Small intestine (tissue), 7 donors: ENCODE results near the gene ZNF212. TPM values are rescaled to one million over a fixed set of nuclear protein-coding genes. Genes with fewer than 3 reads are reported as not detected.

ENCODE experiments used
- DNase-seq, 2 donors: peaks; one replicate each; pipeline versions ENCODE4 v3.0.0 to v3.0.0-alpha.2; 2013
- FAIRE-seq: peaks from 2 replicates; lab custom pipeline; 2012; peaks lifted over from hg19 to GRCh38; lab: Jason Lieb, UNC
- H3K27ac ChIP-seq, 3 donors: one replicate each; pipeline ENCODE4 v1.5.1; 2013; ENCODE audit warnings: low read length in 2 of 3, mild to moderate bottlenecking in 2 of 3, control low read depth in 1 of 3, inconsistent platforms in 1 of 3, low read depth in 1 of 3, moderate library complexity in 1 of 3
- H3K27me3 ChIP-seq, 3 donors: one replicate each; pipeline ENCODE4 v1.6.1; 2013; ENCODE audit warnings: low read length in 3 of 3, inconsistent platforms in 1 of 3; ENCODE audit not compliant: control insufficient read depth in 3 of 3, insufficient read depth in 3 of 3
- H3K36me3 ChIP-seq, 3 donors: one replicate each; pipeline ENCODE4 v1.6.1; 2013; ENCODE audit warnings: low read length in 3 of 3, inconsistent platforms in 1 of 3, low read depth in 1 of 3, mild to moderate bottlenecking in 1 of 3, moderate library complexity in 1 of 3; ENCODE audit not compliant: control insufficient read depth in 3 of 3, insufficient read depth in 2 of 3
- H3K4me1 ChIP-seq, 3 donors: one replicate each; pipeline ENCODE4 v1.6.1; 2013; ENCODE audit warnings: low read length in 2 of 3, inconsistent platforms in 1 of 3, low read depth in 1 of 3, mild to moderate bottlenecking in 1 of 3, moderate library complexity in 1 of 3; ENCODE audit not compliant: control insufficient read depth in 3 of 3, insufficient read depth in 2 of 3
- H3K4me3 ChIP-seq, 3 donors: one replicate each; pipeline ENCODE4 v1.5.1; 2013; ENCODE audit warnings: low read length in 3 of 3, control low read depth in 1 of 3, inconsistent platforms in 1 of 3, low read depth in 1 of 3, mild to moderate bottlenecking in 1 of 3, moderate library complexity in 1 of 3
- H3K9me3 ChIP-seq, 2 donors: one replicate each; pipeline ENCODE4 v1.6.1; 2013; ENCODE audit warnings: low read depth in 1 of 2, low read length in 1 of 2; ENCODE audit not compliant: control insufficient read depth in 2 of 2, insufficient read depth in 1 of 2
- WGBS, 3 donors: extraction: QIAGEN DNeasy Blood & Tissue Kit; methylation state at CpG; one replicate each; pipeline ENCODE4 v1.1.7; 2013; 5-methylcytosine and 5-hydroxymethylcytosine counted together
- polyA plus RNA-seq, 4 donors: library from polyadenylated mRNA; stranded (reverse) in 3 of 4; unstranded in 1 of 4; fragments of 200-250 nt in 3 of 4; fragments of 120-200 nt in 1 of 4; gene quantifications; one replicate each; pipeline versions ENCODE4 v1.2.1 to v1.2.3, GENCODE V29; 2013
- donor health status: healthy with polysubstance abuse.
- donor health status: control.
- donor health status: control.
- donor health status: Bipolar disorder and iron deficiency.
- donor health status: healthy.

The ZNF212 gene
- polyA plus RNA-seq, 4 donors: 9.0 to 17.3 (median 15.6) TPM

DNA sequence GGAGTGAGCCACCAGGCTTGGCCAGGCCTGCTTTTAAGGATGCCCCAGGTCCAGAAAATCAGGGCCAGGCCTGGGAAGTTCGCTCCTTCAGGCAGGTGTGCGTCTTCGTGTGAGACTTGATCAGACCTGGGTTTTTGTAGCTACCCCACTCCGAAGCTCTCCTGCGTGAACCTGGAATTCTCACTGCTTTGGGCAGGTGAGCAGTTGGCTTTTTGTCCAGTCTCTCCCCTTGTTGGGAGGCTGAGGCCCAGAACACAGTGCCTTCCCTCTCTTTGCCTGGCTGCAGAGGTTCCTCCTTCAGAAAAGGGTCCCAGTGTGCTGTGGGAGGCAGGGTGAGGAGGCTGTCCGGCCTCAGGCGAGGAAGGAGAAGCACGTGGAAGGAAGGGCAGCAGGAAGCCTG is 49.8 kb downstream of the ZNF212 start:
- 92 to 95% (median 94%) methylated on average over 8 of the region's 8 CpGs for WGBS, 3 donors
- Histone ChIP-seq H3K27me3 (no peaks in the 10 kb centered on the region), H3K27ac (no peak overlapping the region), H3K4me3 (no peak overlapping the region), H3K4me1 (peaks cover 0 to 3% (median 3%) of the 10 kb centered on the region in 3 donors), H3K9me3 (no peaks in the 10 kb centered on the region), H3K36me3 (peaks cover 0 to 37% (median 0%) of the 10 kb centered on the region in 3 donors)
- DNase-seq (no peak), FAIRE-seq (no peak)

DNA sequence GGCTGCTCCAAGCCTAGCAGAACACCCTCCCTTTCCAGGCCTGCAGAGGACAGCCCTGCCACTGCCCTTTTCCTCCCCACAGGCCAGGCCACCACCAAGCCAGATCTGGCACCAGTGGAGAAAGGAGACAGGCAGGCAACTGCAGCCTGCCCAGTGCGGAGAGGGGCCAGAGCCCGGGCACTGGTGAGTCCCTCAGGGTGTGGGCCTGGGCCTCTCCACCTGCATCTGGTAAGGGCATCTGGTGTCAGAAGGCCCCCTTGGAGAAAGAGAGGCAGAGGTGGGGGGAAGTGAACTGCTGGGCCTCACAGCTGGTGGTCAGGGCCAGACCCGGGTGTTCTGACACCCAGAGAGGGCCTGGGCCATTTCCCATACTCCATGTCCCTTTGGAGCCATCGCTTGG is 50.4 kb downstream of the ZNF212 start:
- Histone ChIP-seq H3K4me1 (peaks cover 0 to 3% (median 3%) of the 10 kb centered on the region in 3 donors), H3K9me3 (no peaks in the 10 kb centered on the region), H3K27ac (no peak overlapping the region), H3K27me3 (no peaks in the 10 kb centered on the region), H3K36me3 (peaks cover 0 to 35% (median 0%) of the 10 kb centered on the region in 3 donors), H3K4me3 (no peak overlapping the region)
- no peak for FAIRE-seq
- DNase-seq: no peak
- WGBS, 3 donors: 97 to 99% (median 98%) methylated on average over 4 of the region's 4 CpGs

DNA sequence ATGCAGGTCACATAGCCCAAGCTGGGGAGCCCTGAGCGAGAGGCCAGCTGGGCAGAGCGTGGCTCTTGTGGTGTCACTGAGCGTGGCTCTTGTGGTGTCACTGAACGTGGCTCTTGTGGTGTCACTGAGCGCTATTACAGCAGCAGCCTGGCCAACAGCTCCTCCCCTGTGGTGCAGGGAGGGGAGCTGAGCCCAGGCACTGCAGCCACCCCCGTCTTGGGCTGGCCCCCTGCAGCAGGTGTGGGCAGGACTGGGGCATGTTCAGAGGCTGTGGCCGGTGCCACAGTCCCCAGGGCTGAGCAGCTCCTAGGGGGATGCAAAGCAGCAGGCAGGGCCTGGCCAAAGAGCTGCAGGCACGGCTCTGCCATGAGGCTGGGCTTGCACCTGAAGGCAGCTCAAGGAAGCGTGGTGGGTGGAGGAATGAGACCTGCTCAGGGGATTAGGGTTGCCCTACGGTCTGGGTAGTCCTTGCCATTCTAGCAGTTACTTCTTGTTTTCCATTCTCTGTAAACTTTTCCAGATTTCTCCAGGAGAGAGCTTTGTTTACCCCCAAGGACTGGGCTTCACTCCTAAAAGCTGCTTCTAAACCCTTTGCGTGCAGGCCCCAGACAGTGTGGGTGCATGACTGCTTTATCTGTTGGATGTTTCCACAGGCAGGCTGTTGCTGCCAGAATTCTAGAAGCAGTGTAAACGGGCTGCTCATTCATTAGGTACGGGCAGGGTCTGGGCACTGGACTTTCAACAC is 51.8 kb downstream of the ZNF212 start:
- no peak overlapping the region for H3K27ac ChIP-seq
- no peak for DNase-seq
- H3K27me3 ChIP-seq: no peaks in the 10 kb centered on the region
- no peak overlapping the region for H3K4me3 ChIP-seq
- no peak for FAIRE-seq
- 76 to 82% (median 76%) methylated on average over 13 of the region's 13 CpGs for WGBS, 3 donors
- H3K36me3 ChIP-seq: peaks cover 0 to 45% (median 0%) of the 10 kb centered on the region in 3 donors
- no peaks in the 10 kb centered on the region for H3K9me3 ChIP-seq
- H3K4me1 ChIP-seq: no peaks in the 10 kb centered on the region

DNA sequence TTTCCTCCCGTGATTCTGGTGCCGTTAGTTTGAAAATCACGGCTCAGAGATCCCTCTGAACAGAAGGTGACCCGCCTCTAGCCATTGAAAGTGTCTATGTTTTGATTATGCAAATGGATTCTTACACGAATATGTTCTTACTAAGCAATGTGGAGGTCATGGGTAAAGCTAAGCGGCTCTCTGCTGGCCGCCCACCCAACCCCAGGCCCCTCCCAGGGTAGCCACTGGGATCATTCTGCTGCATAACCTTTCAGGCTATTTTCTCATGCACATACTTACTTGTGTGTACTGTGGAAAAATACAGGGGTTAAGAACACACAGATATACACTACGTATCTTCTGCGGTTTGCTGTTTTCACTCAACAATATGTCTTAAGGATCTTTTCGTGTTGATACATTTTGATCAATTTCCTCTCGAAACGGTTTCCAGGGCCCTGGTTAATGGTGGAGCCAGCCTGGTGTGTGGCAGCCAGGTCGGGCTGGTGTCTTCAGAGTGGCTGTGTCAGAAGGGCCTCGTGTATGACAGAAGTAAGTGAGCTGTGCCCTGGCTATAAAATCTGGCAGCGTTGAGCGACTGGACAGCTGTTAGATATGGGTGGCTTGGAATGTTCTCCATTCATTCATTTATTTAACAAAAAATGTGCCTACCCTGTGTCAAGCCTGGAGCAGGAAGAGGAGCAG is 52.5 kb downstream of the ZNF212 start:
- Histone ChIP-seq H3K27me3 (no peaks in the 10 kb centered on the region), H3K4me3 (no peak overlapping the region), H3K27ac (no peak overlapping the region), H3K9me3 (no peaks in the 10 kb centered on the region), H3K4me1 (no peaks in the 10 kb centered on the region), H3K36me3 (peaks cover 0 to 47% (median 0%) of the 10 kb centered on the region in 3 donors)
- DNase-seq: no peak
- FAIRE-seq: no peak
- WGBS, 3 donors: 90 to 91% (median 91%) methylated on average over 16 of the region's 16 CpGs

GRCh38 chr7:149292462-149292823 is 53.0 kb downstream of the ZNF212 start:
- WGBS, 3 donors: 74 to 83% (median 81%) methylated on average over 9 of the region's 9 CpGs
- Histone ChIP-seq H3K27me3 (no peaks in the 10 kb centered on the region), H3K4me1 (no peaks in the 10 kb centered on the region), H3K27ac (no peak overlapping the region), H3K36me3 (peaks cover 0 to 47% (median 0%) of the 10 kb centered on the region in 3 donors), H3K9me3 (no peaks in the 10 kb centered on the region), H3K4me3 (no peak overlapping the region)
- no peak for DNase-seq
- FAIRE-seq: no peak

DNA sequence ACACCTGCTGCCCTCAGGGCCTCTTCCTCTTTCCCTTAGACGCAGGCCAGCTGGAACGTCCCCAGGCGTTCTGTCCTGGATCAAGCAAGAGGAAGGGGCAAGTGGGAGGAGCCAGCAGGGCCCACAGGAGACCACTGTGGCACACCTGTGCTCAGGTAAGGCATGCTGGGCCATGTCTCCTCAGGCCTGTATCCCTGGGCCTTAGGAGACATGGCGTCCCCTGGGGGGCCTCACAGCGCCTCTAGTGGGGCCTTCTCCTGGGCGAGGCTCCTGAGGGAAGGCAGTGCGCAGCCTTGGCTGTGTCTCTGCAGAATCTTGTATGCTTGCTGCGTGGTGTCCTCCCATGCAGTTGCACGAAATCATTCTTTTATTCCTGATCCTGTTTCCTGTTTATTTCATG is 53.9 kb downstream of the ZNF212 start:
- no peaks in the 10 kb centered on the region for H3K4me1 ChIP-seq
- no peak overlapping the region for H3K4me3 ChIP-seq
- FAIRE-seq: no peak
- H3K27ac ChIP-seq: no peak overlapping the region
- peaks cover 0 to 44% (median 0%) of the 10 kb centered on the region in 3 donors for H3K36me3 ChIP-seq
- WGBS, 3 donors: 90 to 97% (median 92%) methylated on average over 9 of the region's 9 CpGs
- H3K9me3 ChIP-seq: peaks cover 0 to 2% of the 10 kb centered on the region in 2 donors
- H3K27me3 ChIP-seq: no peaks in the 10 kb centered on the region
- no peak for DNase-seq

- no peak for FAIRE-seq
- no peaks in the 10 kb centered on the region for H3K27me3 ChIP-seq
- no peaks in the 10 kb centered on the region for H3K4me1 ChIP-seq
- H3K9me3 ChIP-seq: peaks cover 0 to 5% of the 10 kb centered on the region in 2 donors
- DNase-seq: no peak
- H3K36me3 ChIP-seq: peaks cover 0 to 39% (median 0%) of the 10 kb centered on the region in 3 donors
- WGBS, 3 donors: 91 to 95% (median 94%) methylated on average over 14 to 15 of the region's 15 CpGs
- no peak overlapping the region for H3K27ac ChIP-seq
- no peak overlapping the region for H3K4me3 ChIP-seq
Measured at GRCh38 chr7:149293946-149294633, 54.6 kb downstream of the ZNF212 start.
